HEK293T (cell line): Measurements from ENCODE around the gene WDR38.
"Not testable (repeated sequence)": the region's sequence is repeated elsewhere in the genome, so short reads cannot be mapped to it uniquely, and the experiment has no call there.

Source experiments
- CTCF ChIA-PET: fragments of 350-600 bp; formaldehyde crosslinking; extraction: SDS; loops from one replicate; lab custom pipeline; 2021; ENCODE audit warnings: antibody characterized with exemption, inconsistent platforms; lab: Yijun Ruan, JAX
- POLR2A ChIA-PET: fragments of 350-600 bp; formaldehyde crosslinking; extraction: SDS; loops from one replicate; lab custom pipeline; 2020; ENCODE audit warnings: antibody characterized with exemption, inconsistent platforms; lab: Yijun Ruan, JAX
- DNase-seq: peaks from one replicate; pipeline ENCODE4 v3.0.0; 2012; ENCODE audit warnings: mixed read lengths; ENCODE audit errors: extremely low spot score
- ARNT ChIP-seq: fragments of 450-650 bp; IDR thresholded peaks from 2 replicates; pipeline ENCODE4 v1.6.1; 2017; ENCODE audit warnings: mild to moderate bottlenecking
- BHLHE40 ChIP-seq: fragments of 450-650 bp; IDR thresholded peaks from 2 replicates; pipeline ENCODE4 v1.6.1; 2016; ENCODE audit warnings: mild to moderate bottlenecking, moderate library complexity, borderline replicate concordance
- CTBP1 ChIP-seq: fragments of 450-650 bp; IDR thresholded peaks from 2 replicates; pipeline ENCODE4 v1.6.1; 2016; ENCODE audit warnings: borderline replicate concordance
- ELF4 ChIP-seq: fragments of 450-650 bp; IDR thresholded peaks from 2 replicates; pipeline ENCODE4 v1.6.1; 2017; ENCODE audit warnings: antibody characterized with exemption
- FOXA1 ChIP-seq: fragments of 450-650 bp; IDR thresholded peaks from 2 replicates; pipeline ENCODE4 v1.6.1; 2016; ENCODE audit warnings: mild to moderate bottlenecking
- FOXK2 ChIP-seq: fragments of 450-650 bp; IDR thresholded peaks from 2 replicates; pipeline ENCODE4 v1.6.1; 2016; ENCODE audit warnings: mild to moderate bottlenecking
- FOXM1 ChIP-seq: fragments of 450-650 bp; IDR thresholded peaks from 2 replicates; pipeline ENCODE4 v1.6.1; 2017; ENCODE audit warnings: mild to moderate bottlenecking, borderline replicate concordance
- HDGF ChIP-seq: fragments of 450-650 bp; IDR thresholded peaks from 2 replicates; pipeline ENCODE4 v1.6.1; 2017; ENCODE audit warnings: antibody characterized with exemption, borderline replicate concordance
- L3MBTL2 ChIP-seq: fragments of 450-650 bp; conservative IDR thresholded peaks from 2 replicates; pipeline ENCODE4 v1.6.1; 2016; ENCODE audit warnings: mild to moderate bottlenecking
- LEF1 ChIP-seq: fragments of 450-650 bp; IDR thresholded peaks from 2 replicates; pipeline ENCODE4 v1.6.1; 2017; ENCODE audit warnings: mild to moderate bottlenecking, borderline replicate concordance
- NFRKB ChIP-seq: fragments of 450-650 bp; IDR thresholded peaks from 2 replicates; pipeline ENCODE4 v1.6.1; 2016; ENCODE audit warnings: mild to moderate bottlenecking, moderate library complexity
- SP1 ChIP-seq: fragments of 450-650 bp; IDR thresholded peaks from 2 replicates; pipeline ENCODE4 v1.6.1; 2017
- SUZ12 ChIP-seq: fragments of 450-650 bp; IDR thresholded peaks from 2 replicates; pipeline ENCODE4 v1.6.1; 2016; ENCODE audit warnings: mild to moderate bottlenecking
- TARDBP ChIP-seq: fragments of 450-650 bp; IDR thresholded peaks from 2 replicates; pipeline ENCODE4 v1.6.1; 2016
- ZNF384 ChIP-seq: fragments of 450-650 bp; IDR thresholded peaks from 2 replicates; pipeline ENCODE4 v1.6.1; 2016
- TF ChIP-seq, protein P1 (sequence below): fragments of 450-650 bp; IDR thresholded peaks from 2 replicates; pipeline ENCODE4 v1.6.1; 2016

WDR38 gene

DNA sequence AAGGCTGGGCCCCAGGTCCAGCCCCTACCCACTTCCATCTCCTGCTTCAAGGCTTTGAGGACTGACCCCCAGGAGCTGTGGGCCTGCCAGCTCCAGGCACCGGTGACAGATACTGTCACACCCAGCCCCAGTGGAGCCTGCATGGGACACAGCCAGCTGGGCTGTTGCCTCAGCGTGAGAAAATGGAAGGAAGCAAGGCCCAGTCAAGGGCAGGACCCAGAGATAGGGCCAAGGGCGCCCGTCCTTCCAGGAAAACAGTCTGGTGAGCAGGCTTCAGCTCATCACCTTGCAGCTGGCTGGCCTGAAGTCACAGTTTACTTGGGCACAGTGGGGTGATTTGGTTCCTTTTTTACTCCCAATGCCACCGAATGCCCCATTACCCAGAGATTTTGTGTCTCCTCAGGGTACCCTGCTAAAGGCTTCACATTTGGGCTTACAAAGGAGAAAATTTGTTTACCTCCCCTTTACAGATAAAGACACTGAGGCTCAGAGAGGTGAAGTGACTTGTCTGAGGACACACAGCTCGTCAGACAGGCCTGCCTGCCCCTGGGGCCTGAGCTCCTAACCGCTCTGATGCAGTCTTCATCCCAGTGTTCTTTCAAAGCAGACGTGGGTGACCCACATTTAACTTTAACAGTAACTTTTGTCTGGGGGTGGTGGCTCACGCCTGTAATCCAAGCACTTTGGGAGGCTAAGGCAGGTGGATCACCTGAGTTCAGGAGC lies 21.5 kb upstream of the WDR38 start:
- CTCF ChIA-PET: interaction anchor here (0.7 to 1.0 kb wide), 2 partner anchors 8 to 54 kb away, joined by 3 read pairs; no protein-coding TSS in a partner anchor
- no peak for DNase-seq
- TF ChIP-seq SUZ12 (no peak), ARNT (no peak), ZNF384 (no peak), CTBP1 (no peak), BHLHE40 (no peak), LEF1 (no peak), HDGF (no peak), NFRKB (no peak), TARDBP (no peak), L3MBTL2 (no peak)
- POLR2A ChIA-PET: no interaction called here

GRCh38 chr9:124834591-124834990 lies 18.7 kb upstream of the WDR38 start:
- TF ChIP-seq LEF1 (no peak), FOXK2 (no peak), NFRKB (no peak), TARDBP (no peak), SUZ12 (no peak)

GRCh38 chr9:124835026-124835557 lies 18.2 kb upstream of the WDR38 start:
- DNase-seq: peak; percentile 38
- no peak for TF ChIP-seq LEF1
- TF ChIP-seq SUZ12: no peak
- TF ChIP-seq FOXM1: no peak
- TF ChIP-seq SP1: no peak
- no peak for TF ChIP-seq ELF4
- no peak for TF ChIP-seq ZNF384
- ChIA-PET POLR2A (interaction anchor here (0.6 to 1.3 kb wide), 2 partner anchors 17 to 78 kb away, joined by 3 to 5 read pairs; no protein-coding TSS in a partner anchor), CTCF (interaction anchor here (1.2 kb wide), 1 partner anchor 17 kb away, joined by 4 read pairs; no protein-coding TSS in a partner anchor)

More at GRCh38 chr9:124834591-124834990, 18.7 kb upstream of the WDR38 start:
- CTCF ChIA-PET: interaction anchor here (1.2 kb wide), 1 partner anchor 18 kb away, joined by 4 read pairs; no protein-coding TSS in a partner anchor
- DNase-seq: no peak
- POLR2A ChIA-PET: interaction anchor here (1.3 kb wide), 1 partner anchor 16 kb away, joined by 3 read pairs; no protein-coding TSS in a partner anchor

DNA sequence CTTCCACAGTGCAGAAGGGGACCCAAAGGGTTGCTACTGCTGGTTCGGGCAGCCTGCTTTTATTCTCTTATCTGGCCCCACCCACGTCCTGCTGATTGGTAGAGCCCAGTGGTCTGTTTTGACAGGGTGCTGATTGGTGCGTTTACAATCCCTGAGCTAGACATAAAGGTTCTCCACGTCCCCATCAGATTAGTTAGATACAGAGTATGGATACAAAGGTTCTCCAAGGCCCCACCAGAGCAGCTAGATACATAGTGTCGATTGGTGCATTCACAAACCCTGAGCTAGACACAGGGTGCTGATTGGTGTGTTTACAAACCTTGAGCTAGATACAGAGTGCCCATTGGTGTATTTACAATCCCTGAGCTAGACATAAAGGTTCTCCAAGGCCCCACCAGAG lies 15.1 kb upstream of the WDR38 start:
- POLR2A ChIA-PET, DNase-seq: not testable (repeated sequence)
- CTCF ChIA-PET: interaction anchor here (1.2 to 1.6 kb wide), 2 partner anchors 15 to 19 kb away, joined by 3 to 6 read pairs; partner anchors contain the start of gene WDR38

DNA sequence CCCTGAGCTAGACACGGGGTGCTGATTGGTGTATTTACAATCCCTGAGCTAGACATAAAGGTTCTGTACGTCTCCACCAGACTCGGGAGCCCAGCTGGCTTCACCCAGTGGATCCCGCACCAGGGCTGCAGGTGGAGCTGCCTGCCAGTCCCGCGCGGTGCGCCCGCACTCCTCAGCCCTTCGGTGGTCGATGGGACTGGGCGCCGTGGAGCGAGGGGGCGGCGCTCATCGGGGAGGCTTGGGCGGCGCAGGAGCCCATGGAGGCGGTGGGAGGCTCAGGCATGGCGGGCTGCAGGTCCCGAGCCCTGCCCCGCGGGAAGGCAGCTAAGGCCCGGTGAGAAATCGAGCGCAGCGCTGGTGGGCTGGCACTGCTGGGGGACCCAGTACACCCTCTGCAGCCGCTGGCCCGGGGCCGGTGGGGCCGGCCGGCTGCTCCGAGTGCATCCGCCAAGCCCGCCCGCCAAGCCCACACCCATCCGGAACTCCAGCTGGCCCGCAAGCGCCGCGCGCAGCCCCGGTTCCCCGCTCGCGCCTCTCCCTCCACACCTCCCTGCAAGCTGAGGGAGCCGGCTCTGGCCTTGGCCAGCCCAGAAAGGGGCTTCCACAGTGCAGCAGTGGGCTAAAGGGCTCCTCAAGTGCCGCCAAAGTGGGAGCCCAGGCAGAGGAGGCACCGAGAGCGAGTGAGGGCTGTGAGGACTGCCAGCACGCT lies 14.5 kb upstream of the WDR38 start:
- DNase-seq, POLR2A ChIA-PET: not testable (repeated sequence)
- CTCF ChIA-PET: interaction anchor here (1.2 kb wide), 1 partner anchor 20 kb away, joined by 3 read pairs; no protein-coding TSS in a partner anchor

DNA sequence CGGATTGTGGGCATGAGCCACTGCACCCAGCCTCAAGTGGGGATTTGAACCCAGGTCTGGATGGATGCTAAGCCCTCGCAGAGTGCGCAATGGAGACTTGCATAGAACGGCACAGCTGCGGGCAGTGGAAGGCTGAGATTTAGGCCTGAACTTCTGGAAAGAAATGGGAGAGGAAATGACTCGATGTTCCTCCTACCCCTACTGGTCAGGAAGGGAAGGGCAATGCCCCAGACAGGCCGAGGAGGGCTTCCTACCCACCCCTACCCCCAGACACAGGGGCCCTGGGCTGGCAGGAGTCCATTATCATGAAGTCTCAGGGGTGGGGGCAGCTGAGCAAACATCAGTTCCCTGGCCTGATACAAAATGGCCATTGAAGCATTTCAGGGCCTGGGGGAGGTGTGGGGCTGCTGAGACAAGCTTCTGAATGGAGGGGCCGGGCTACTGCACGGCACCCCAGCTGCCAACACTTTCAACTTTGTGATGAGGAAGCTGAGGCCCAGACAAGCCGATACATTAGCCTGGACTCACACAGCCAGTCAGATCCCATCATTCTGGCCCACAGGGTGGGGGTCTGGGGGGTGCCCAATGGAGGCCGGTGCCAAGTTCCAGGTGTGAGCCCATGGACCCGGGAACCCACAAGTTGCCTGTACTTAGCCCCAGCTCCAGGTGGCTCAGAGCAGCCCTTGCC lies 13.5 kb upstream of the WDR38 start:
- ChIA-PET POLR2A (interaction anchor here (0.9 kb wide), 1 partner anchor 16 kb away, joined by 3 read pairs; no protein-coding TSS in a partner anchor), CTCF (interaction anchor here (0.9 to 3.0 kb wide), 12 partner anchors 8 to 68 kb away, joined by 3 to 30 read pairs (median 6); partner anchors contain the start of gene WDR38)
- no peak for TF ChIP-seq HDGF
- TF ChIP-seq BHLHE40: no peak
- TF ChIP-seq ELF4: no peak
- TF ChIP-seq SP1: no peak
- TF ChIP-seq FOXA1: no peak
- TF ChIP-seq ZNF384: no peak
- TF ChIP-seq NFRKB: no peak
- TF ChIP-seq LEF1: no peak
- no peak for TF ChIP-seq TARDBP
- TF ChIP-seq CTBP1: no peak
- TF ChIP-seq FOXM1: no peak
- DNase-seq: peak; percentile 59

DNA sequence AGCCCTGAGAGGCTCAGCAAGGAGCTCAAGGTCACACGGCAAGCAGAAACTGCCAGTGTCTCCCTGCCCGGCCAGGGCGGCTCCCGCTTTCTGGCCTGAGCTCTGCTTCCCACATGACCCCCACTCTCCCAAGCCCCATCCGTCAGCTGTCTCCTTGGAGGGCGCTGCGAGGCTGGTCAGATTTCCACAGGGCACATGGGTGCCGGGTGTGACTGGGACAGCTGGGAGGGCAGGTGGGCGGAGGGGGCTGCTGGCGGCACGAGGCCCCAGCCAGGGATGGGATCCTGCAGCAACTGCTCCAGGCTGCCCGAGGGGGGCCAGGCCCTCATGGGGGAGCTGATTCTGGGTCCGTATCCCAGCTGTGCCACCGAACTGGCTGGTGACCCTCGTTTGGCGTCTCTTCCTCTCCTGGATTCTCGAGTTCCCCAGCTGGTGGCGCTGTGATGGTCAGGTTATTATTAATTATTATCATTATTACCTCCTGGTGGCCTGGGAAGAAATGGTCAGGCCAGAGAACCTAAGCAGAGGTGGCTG lies 12.9 kb upstream of the WDR38 start:
- POLR2A ChIA-PET: interaction anchor here (0.9 kb wide), 1 partner anchor 15 kb away, joined by 3 read pairs; no protein-coding TSS in a partner anchor
- CTCF ChIA-PET: interaction anchor here (0.9 to 3.0 kb wide), 13 partner anchors 8 to 69 kb away, joined by 3 to 30 read pairs (median 5); partner anchors contain the start of gene WDR38
- TF ChIP-seq FOXK2: no peak
- TF ChIP-seq NFRKB: no peak
- TF ChIP-seq SUZ12: no peak
- no peak for TF ChIP-seq ZNF384
- no peak for TF ChIP-seq L3MBTL2
- TF ChIP-seq LEF1: no peak
- no peak for TF ChIP-seq ELF4
- TF ChIP-seq, protein P1, sequence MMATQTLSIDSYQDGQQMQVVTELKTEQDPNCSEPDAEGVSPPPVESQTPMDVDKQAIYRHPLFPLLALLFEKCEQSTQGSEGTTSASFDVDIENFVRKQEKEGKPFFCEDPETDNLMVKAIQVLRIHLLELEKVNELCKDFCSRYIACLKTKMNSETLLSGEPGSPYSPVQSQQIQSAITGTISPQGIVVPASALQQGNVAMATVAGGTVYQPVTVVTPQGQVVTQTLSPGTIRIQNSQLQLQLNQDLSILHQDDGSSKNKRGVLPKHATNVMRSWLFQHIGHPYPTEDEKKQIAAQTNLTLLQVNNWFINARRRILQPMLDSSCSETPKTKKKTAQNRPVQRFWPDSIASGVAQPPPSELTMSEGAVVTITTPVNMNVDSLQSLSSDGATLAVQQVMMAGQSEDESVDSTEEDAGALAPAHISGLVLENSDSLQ: no peak
- TF ChIP-seq SP1: no peak
- TF ChIP-seq ARNT: no peak
- TF ChIP-seq FOXM1: no peak
- TF ChIP-seq FOXA1: no peak
- no peak for TF ChIP-seq BHLHE40
- no peak for TF ChIP-seq TARDBP
- no peak for TF ChIP-seq CTBP1
- TF ChIP-seq HDGF: no peak
- DNase-seq: no peak
